ENCODE results near the gene MRPL49. TPM values are rescaled to one million over a fixed set of nuclear protein-coding genes. Genes with fewer than 3 reads are reported as not detected.

MRPL49 gene
- polyA plus RNA-seq (2013, experiment 1 of 2) = 38.0 TPM
- polyA plus RNA-seq (2013, experiment 2 of 2) = 31.1 TPM

DNA sequence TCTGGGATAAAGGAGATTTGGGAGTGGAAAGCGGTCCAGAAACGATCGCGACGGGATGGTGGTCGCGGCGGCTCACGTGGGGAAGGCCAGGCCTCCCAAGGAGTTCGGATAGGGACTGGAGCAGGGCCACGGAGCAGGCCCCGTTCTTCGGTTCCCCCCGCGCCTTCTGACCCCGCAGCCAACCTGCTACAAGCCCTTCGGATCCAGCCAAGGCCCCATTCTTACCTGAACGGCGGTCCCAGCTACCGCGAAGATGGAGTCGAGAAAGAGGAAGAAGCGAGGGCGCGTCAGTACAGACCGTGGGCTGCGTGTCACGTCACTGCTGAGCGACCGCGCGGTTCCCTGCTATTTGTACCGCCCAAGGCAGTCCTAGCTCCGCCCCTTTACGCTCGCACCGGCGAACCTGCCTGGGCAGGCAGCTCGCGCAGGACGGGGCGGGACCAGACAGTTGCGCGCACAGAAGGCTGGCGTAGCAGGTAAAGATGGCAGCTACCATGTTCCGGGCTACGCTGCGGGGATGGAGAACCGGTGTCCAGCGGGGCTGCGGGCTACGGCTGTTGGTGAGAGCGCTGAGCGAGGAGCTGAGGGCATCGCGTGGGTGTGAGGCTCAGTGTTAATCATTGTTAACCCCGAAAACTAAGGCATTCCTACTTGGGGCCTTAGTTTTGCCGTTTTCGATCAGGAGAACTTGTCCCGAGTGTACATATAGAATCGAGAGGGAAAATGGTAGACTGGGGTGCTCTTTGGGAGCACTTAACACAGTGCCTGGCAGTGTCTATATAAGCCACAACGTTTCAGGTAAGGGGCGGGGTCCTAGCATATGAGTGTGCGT lies at the start of gene MRPL49, which contains the start of gene FAU:
Gene MRPL49, plus strand, starts transcription at position 457 of the 832 bp plus-strand sequence. Its CDS starts 26 bp downstream, at position 483.
Gene FAU, minus strand, starts transcription at position 270 of the 832 bp plus-strand sequence. CDS start 321 bp downstream, outside the sequence.
- H3K36me3 ChIP-seq (ENCODE audit: control insufficient read depth, insufficient read depth, low read length) = peaks cover 72% of the 10 kb centered on the region
- H3K4me1 ChIP-seq (ENCODE audit: control insufficient read depth, insufficient read depth, low read length, poor library complexity, severe bottlenecking) = peaks cover 8% of the 10 kb centered on the region
- WGBS, 2 experiments (ENCODE audit: insufficient coverage in 2 of 2) = 0% methylated on average over 47 to 60 of the region's 64 CpGs
- peak within 1 kb of the TSS; percentile 68 for H3K27ac ChIP-seq (ENCODE audit: low read depth, low read length, severe bottlenecking)
- peak within 1 kb of the TSS; percentile 95 for H3K4me3 ChIP-seq (ENCODE audit: extremely low read depth, insufficient read depth, low read length, poor library complexity, severe bottlenecking)
- H3K9me3 ChIP-seq (ENCODE audit: control insufficient read depth, low read length) = no peaks in the 10 kb centered on the region

DNA sequence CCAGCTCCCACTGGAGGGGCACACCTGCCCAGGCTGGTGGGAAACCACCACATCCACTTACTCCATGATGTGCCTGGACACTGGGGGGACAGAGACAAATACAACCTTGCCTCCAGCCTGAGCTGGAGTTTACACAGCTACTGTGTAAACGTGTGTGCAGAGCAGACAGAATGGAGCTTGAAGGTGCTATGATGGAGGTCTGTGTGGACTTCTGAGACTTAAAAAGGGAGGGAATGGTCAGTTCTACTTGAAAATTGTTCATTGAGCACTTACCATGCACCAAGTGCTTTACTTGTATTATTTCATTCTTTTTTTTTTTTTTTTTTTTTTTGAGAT lies 49.5 kb upstream of the MRPL49 start:
- 80 to 100% methylated on average over 1 of the region's 1 CpG for WGBS, 2 experiments (ENCODE audit: insufficient coverage in 2 of 2)
- no peaks in the 10 kb centered on the region for H3K4me1 ChIP-seq (ENCODE audit: control insufficient read depth, insufficient read depth, low read length, poor library complexity, severe bottlenecking)
- H3K36me3 ChIP-seq (ENCODE audit: control insufficient read depth, insufficient read depth, low read length) = peaks cover 16% of the 10 kb centered on the region
- H3K9me3 ChIP-seq (ENCODE audit: control insufficient read depth, low read length) = no peaks in the 10 kb centered on the region
- H3K4me3 ChIP-seq (ENCODE audit: extremely low read depth, insufficient read depth, low read length, poor library complexity, severe bottlenecking) = no peak overlapping the region
- H3K27ac ChIP-seq (ENCODE audit: low read depth, low read length, severe bottlenecking) = no peak overlapping the region

DNA sequence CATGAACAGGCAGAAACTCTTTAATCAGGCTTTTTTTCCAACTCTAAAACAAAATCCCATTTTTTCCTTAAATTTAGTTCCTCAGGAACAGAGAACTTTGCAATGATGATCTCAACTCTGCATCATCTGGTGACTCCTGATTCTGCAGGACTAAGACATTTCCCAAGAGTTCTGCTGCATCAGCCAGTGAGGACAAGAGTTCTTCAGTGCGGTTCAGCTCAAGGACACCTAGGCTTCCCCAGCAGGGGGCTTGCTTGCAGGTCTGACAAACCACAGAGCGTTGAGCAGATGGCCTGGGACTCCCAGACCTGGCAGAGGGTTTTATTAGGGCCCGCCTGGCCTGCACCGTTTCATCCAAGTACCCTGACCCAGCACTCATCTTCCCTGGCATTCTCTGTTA lies 44.7 kb upstream of the MRPL49 start:
- Histone ChIP-seq H3K36me3 (ENCODE audit: control insufficient read depth, insufficient read depth, low read length) (peaks cover 62% of the 10 kb centered on the region), H3K4me1 (ENCODE audit: control insufficient read depth, insufficient read depth, low read length, poor library complexity, severe bottlenecking) (no peaks in the 10 kb centered on the region), H3K9me3 (ENCODE audit: control insufficient read depth, low read length) (no peaks in the 10 kb centered on the region), H3K27ac (ENCODE audit: low read depth, low read length, severe bottlenecking) (no peak overlapping the region), H3K4me3 (ENCODE audit: extremely low read depth, insufficient read depth, low read length, poor library complexity, severe bottlenecking) (no peak overlapping the region)
- WGBS, 2 experiments (ENCODE audit: insufficient coverage in 2 of 2) = 89 to 92% methylated on average over 2 to 4 of the region's 4 CpGs

DNA sequence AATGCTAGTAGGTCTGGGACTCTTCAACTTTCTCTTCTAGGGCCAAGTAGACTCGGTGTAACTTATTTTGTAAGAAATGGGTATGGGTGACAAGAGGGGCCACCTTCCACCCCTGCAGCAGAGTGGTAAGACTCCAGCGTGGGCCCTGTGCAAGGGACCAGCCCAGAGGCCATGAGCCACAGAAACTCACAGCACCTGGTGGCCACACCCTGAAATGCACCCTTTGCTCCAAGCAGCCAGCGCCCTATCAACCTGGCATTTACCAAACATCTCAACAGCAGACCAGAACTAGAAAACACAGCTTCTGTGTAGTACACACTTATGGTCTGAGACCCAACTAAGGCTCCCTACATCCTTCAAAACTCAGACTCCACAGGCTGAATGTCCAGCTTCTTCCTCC lies 44.0 kb upstream of the MRPL49 start:
- Histone ChIP-seq H3K4me1 (ENCODE audit: control insufficient read depth, insufficient read depth, low read length, poor library complexity, severe bottlenecking) (peaks cover 7% of the 10 kb centered on the region), H3K4me3 (ENCODE audit: extremely low read depth, insufficient read depth, low read length, poor library complexity, severe bottlenecking) (no peak overlapping the region), H3K27ac (ENCODE audit: low read depth, low read length, severe bottlenecking) (no peak overlapping the region), H3K36me3 (ENCODE audit: control insufficient read depth, insufficient read depth, low read length) (peaks cover 66% of the 10 kb centered on the region), H3K9me3 (ENCODE audit: control insufficient read depth, low read length) (no peaks in the 10 kb centered on the region)
- WGBS, 2 experiments (ENCODE audit: insufficient coverage in 2 of 2) = 90 to 100% methylated on average over 2 to 3 of the region's 3 CpGs

DNA sequence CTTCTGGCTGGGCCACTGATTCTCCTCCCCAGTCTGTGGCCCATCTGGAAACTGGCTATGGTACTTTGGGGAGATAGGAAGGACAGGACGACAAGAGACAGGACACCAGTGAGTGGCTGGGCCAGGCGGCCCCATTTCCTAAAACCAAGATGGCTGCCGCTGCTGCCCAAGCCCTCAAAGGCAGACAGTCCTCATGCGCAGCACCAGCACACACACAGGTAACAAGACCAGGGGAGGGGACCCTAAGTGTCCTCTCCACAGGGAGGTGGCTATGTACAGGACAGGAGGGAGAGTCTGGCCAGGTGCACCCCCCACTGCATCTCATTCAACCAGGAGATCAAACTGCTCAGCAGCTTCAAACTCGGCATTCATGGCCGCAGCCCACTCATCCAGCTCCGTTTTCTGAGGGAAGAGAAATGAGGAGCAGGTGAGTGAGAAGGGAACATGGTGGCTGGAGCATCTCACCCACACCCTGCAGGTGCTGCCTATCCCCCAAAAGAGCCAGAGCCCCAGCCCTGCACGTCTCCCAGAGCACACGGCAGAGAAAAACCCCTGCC lies 43.3 kb upstream of the MRPL49 start:
- 87 to 96% methylated on average over 5 to 9 of the region's 9 CpGs for WGBS, 2 experiments (ENCODE audit: insufficient coverage in 2 of 2)
- H3K36me3 ChIP-seq (ENCODE audit: control insufficient read depth, insufficient read depth, low read length) = peaks cover 66% of the 10 kb centered on the region
- H3K27ac ChIP-seq (ENCODE audit: low read depth, low read length, severe bottlenecking) = no peak overlapping the region
- H3K4me1 ChIP-seq (ENCODE audit: control insufficient read depth, insufficient read depth, low read length, poor library complexity, severe bottlenecking) = peaks cover 9% of the 10 kb centered on the region
- no peaks in the 10 kb centered on the region for H3K9me3 ChIP-seq (ENCODE audit: control insufficient read depth, low read length)
- H3K4me3 ChIP-seq (ENCODE audit: extremely low read depth, insufficient read depth, low read length, poor library complexity, severe bottlenecking) = no peak overlapping the region

DNA sequence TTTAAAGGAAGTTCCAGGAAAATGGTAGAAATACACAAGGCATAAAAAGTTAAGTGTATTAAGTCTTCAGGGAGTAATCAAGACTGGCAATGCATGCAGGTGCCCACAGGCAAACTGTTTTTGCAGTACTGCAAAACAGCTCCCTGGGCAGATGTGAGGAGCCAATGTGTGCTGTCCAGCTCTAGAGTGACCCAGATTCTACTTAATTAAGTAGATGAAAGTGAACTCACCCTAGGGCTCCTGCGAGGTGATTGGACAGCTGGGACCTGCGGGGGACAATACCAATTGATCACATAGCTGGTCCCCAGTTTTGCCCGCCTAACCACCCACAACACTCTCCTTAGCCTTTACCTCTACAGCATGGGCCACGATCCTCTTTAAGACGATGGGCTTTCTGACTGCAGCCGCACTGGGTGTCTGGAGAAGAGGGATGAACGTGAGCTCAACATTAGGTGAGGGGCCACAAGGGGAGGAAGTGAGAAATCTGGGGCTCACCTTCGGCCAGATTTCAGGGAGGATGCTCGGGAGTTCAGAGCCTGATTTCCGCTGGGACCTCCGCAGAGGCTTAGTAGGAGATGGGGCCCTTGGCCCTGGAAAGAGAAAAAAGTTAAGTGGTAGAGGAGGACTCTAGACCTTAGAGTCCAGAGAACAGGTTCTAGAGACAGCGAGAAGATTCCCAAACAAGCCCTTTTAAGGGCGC lies 38.8 kb upstream of the MRPL49 start:
- H3K27ac ChIP-seq (ENCODE audit: low read depth, low read length, severe bottlenecking) = peak overlapping the region; percentile 98

DNA sequence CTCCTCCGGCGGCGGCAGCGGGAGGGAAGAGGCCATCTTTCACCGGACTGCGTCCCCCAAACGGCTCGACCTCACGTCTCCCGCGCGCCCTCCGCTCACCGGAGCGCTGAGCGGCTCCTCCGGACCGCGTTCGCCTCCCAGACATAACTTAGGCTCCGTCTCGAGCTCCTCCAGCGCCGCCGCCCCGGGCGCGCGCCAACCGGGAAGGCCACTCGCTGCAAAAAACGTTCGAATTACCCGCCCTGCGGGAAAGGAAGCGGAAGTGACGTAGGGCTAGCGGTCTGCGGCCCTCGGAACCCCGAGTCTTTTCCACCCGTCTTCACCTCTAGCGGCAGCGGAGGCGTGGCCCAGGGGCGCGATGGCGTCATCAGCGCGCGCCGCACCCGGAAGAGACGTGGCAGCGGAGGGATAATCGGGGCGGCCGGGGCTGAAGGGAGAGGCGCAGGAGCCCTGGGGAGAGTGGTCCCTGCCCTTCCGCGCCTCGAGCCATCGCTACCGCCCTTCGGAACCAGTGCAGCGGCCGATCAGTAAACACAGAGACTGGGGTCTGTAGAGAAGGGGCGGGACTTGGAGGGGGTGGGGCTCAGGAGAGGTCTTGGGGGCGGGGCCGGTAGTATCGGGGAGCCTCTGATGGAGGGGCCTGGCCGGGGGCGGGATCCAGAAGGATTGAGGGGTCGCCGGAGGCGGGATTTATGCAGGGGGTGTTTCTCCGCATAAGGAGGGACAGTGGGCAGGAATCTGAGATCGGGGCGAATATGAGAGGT lies 38.1 kb upstream of the MRPL49 start, which contains the start of the genes CDCA5 and ZFPL1:
Gene CDCA5, minus strand, starts transcription at position 207 of the 764 bp plus-strand sequence. Its CDS starts 62 bp downstream, at position 145.
Gene ZFPL1, plus strand, starts transcription at position 389 of the 764 bp plus-strand sequence. CDS start 477 bp downstream, outside the sequence.
- WGBS, 2 experiments (ENCODE audit: insufficient coverage in 2 of 2) = 1% methylated on average over 50 to 59 of the region's 79 CpGs
- Histone ChIP-seq H3K4me3 (ENCODE audit: extremely low read depth, insufficient read depth, low read length, poor library complexity, severe bottlenecking) (peak within 1 kb of the TSS; percentile 85), H3K4me1 (ENCODE audit: control insufficient read depth, insufficient read depth, low read length, poor library complexity, severe bottlenecking) (peaks cover 17% of the 10 kb centered on the region), H3K36me3 (ENCODE audit: control insufficient read depth, insufficient read depth, low read length) (peaks cover 74% of the 10 kb centered on the region), H3K9me3 (ENCODE audit: control insufficient read depth, low read length) (no peaks in the 10 kb centered on the region), H3K27ac (ENCODE audit: low read depth, low read length, severe bottlenecking) (peak within 1 kb of the TSS; percentile 98)

More for the DNA sequence above, 38.8 kb upstream of the MRPL49 start:
- Histone ChIP-seq H3K4me3 (ENCODE audit: extremely low read depth, insufficient read depth, low read length, poor library complexity, severe bottlenecking) (peak overlapping the region; percentile 85), H3K4me1 (ENCODE audit: control insufficient read depth, insufficient read depth, low read length, poor library complexity, severe bottlenecking) (peaks cover 17% of the 10 kb centered on the region), H3K9me3 (ENCODE audit: control insufficient read depth, low read length) (no peaks in the 10 kb centered on the region), H3K36me3 (ENCODE audit: control insufficient read depth, insufficient read depth, low read length) (peaks cover 74% of the 10 kb centered on the region)
- 1 to 4% methylated on average over 6 to 7 of the region's 13 CpGs for WGBS, 2 experiments (ENCODE audit: insufficient coverage in 2 of 2)

DNA sequence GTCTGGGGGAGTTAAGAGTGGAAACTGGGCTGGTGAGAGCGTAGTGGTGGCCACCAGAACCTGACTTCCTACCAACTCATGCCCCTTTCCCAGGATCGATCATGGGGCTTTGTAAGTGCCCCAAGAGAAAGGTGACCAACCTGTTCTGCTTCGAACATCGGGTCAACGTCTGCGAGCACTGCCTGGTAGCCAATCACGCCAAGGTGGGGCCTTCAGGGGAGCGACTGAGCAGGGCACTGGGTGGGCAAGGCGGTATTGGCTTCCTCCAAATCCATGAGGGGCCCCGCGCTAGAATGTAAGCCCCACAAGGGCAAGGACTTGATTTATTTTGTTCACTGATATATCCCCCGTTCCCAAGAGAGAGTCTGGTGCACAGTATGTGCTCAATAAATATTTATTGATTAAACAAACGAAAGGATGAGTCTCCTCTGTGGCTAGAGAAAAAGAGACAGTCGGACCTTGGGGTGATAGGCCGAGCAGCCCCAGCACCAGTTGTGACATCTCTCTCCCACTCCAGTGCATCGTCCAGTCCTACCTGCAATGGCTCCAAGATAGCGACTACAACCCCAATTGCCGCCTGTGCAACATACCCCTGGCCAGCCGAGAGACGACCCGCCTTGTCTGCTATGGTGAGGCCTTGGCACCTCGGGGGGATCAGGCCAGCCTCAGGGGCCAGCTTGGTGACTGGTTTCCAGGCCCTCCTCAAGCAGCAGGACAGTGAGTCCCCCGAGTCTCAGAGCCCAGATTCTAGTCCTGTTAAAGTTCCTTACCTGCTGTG lies 37.3 kb upstream of the MRPL49 start:
- H3K4me3 ChIP-seq (ENCODE audit: extremely low read depth, insufficient read depth, low read length, poor library complexity, severe bottlenecking) = peak overlapping the region; percentile 85
- peak overlapping the region; percentile 98 for H3K27ac ChIP-seq (ENCODE audit: low read depth, low read length, severe bottlenecking)
- H3K9me3 ChIP-seq (ENCODE audit: control insufficient read depth, low read length) = no peaks in the 10 kb centered on the region
- peaks cover 17% of the 10 kb centered on the region for H3K4me1 ChIP-seq (ENCODE audit: control insufficient read depth, insufficient read depth, low read length, poor library complexity, severe bottlenecking)
- H3K36me3 ChIP-seq (ENCODE audit: control insufficient read depth, insufficient read depth, low read length) = peaks cover 75% of the 10 kb centered on the region
- WGBS, 2 experiments (ENCODE audit: insufficient coverage in 2 of 2) = 55 to 57% methylated on average over 22 of the region's 23 CpGs

DNA sequence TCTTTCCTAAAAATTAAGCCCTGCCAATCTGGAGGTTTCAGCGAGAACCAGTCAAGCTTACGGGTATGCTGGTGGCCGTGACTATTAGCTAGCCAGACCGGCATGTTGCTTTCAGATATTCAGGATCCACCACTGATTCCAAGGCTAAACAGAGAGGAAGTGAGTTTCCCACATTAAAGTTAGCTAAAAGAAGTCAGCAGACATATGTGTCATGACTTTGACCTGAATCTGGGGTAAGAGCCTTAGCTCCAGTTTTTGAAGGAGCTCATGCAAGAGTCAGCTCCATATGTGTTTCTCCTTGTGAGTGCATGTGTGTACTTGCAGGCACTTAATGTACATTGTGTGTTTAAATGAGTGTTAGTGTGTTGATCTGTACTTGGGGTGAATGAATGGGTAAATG lies 36.7 kb upstream of the MRPL49 start:
- H3K27ac ChIP-seq (ENCODE audit: low read depth, low read length, severe bottlenecking) = no peak overlapping the region
- H3K9me3 ChIP-seq (ENCODE audit: control insufficient read depth, low read length) = no peaks in the 10 kb centered on the region
- 97 to 100% methylated on average over 1 to 4 of the region's 4 CpGs for WGBS, 2 experiments (ENCODE audit: insufficient coverage in 2 of 2)
- H3K4me3 ChIP-seq (ENCODE audit: extremely low read depth, insufficient read depth, low read length, poor library complexity, severe bottlenecking) = peak overlapping the region; percentile 85
- peaks cover 72% of the 10 kb centered on the region for H3K36me3 ChIP-seq (ENCODE audit: control insufficient read depth, insufficient read depth, low read length)
- peaks cover 17% of the 10 kb centered on the region for H3K4me1 ChIP-seq (ENCODE audit: control insufficient read depth, insufficient read depth, low read length, poor library complexity, severe bottlenecking)

All from mesodermal cell (in vitro differentiated cells).